ENCODE results near the gene WHRN. TPM values are rescaled to one million over a fixed set of nuclear protein-coding genes. Genes with fewer than 3 reads are reported as not detected.

The WHRN gene
- total RNA-seq, 2 donors from 2014 or later, result 2.6 to 8.2 TPM

DNA sequence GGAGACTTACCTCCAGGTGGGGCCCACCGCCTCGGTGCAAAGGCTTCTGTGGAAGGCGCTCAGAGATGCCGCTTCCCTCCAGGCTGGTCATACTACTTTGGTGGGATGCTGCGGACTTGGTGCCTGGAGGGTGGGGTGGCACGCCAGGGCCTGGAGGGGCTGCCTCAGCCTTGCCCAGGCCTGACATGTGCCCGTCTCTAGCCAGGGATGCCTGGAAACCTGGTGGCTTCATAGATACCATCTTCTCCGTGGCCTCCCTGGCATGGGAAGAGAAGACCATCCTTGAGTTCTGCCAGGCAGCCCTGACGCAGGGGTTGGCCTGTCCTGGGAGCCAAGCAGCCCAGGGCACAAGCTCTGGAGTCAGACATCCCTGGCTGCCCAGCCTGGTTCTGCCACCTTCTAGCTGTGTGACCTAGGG is 147.4 kb downstream of the WHRN start:
- DNase-seq (ENCODE audit: low spot score), result no peak
- H3K9me3 ChIP-seq, result no peaks in the 10 kb centered on the region
- H3K36me3 ChIP-seq, result peaks cover 83% of the 10 kb centered on the region
- H3K4me1 ChIP-seq, result no peaks in the 10 kb centered on the region
- H3K27ac ChIP-seq, result no peak overlapping the region
- no peaks in the 10 kb centered on the region for H3K27me3 ChIP-seq
- TF ChIP-seq, protein P1, sequence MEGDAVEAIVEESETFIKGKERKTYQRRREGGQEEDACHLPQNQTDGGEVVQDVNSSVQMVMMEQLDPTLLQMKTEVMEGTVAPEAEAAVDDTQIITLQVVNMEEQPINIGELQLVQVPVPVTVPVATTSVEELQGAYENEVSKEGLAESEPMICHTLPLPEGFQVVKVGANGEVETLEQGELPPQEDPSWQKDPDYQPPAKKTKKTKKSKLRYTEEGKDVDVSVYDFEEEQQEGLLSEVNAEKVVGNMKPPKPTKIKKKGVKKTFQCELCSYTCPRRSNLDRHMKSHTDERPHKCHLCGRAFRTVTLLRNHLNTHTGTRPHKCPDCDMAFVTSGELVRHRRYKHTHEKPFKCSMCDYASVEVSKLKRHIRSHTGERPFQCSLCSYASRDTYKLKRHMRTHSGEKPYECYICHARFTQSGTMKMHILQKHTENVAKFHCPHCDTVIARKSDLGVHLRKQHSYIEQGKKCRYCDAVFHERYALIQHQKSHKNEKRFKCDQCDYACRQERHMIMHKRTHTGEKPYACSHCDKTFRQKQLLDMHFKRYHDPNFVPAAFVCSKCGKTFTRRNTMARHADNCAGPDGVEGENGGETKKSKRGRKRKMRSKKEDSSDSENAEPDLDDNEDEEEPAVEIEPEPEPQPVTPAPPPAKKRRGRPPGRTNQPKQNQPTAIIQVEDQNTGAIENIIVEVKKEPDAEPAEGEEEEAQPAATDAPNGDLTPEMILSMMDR (IDR thresholded peaks at IDR 0.05), result no peak
- H3K4me3 ChIP-seq, result no peak overlapping the region

DNA sequence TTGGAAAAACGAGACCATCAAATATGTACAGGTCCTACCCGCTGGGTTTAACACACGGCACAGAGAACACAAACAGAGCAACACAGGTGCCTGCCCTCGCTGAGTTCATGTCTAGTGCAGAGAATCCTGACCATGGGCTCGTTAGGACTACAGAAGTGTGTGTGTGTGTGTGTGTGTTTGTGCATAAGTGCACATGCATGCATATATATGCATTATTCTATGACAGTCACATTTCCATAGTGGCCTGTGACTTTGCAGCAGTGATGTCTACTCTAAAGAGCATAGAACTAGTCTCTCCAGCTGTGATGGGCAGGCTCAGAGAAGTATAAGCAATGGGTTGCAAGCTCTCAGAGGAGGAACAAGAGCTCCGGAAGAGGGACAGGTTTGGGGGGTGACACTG is 147.9 kb downstream of the WHRN start:
- Histone ChIP-seq H3K9me3 (no peaks in the 10 kb centered on the region), H3K4me3 (no peak overlapping the region), H3K27ac (no peak overlapping the region), H3K27me3 (no peaks in the 10 kb centered on the region), H3K36me3 (peaks cover 79% of the 10 kb centered on the region), H3K4me1 (no peaks in the 10 kb centered on the region)
- no peak for DNase-seq (ENCODE audit: low spot score)
- TF ChIP-seq, protein P1 (IDR thresholded peaks at IDR 0.05), result no peak

DNA sequence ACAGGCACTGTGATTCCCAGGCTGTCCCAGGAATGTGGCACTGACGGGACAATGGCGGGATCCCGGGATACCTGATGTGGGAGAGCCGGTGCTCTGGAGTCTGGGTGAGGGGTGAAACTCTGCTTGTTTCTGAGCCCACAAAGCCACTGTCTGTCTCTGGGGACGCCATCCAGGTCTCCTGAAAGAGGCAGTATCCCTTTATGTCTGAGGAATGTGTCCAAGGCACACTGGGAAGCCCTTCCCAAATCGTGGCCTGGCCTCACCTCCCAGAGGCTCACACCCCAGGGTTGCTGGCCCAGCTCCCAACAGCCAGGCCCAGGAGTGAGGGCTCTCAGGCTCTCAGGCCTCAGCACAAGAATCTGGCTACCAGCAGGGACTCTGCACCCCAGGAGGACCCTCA is 148.5 kb downstream of the WHRN start:
- TF ChIP-seq, protein P1 (IDR thresholded peaks at IDR 0.05), result no peak
- Histone ChIP-seq H3K4me3 (no peak overlapping the region), H3K27ac (no peak overlapping the region), H3K36me3 (peaks cover 73% of the 10 kb centered on the region), H3K9me3 (no peaks in the 10 kb centered on the region), H3K27me3 (no peaks in the 10 kb centered on the region), H3K4me1 (no peaks in the 10 kb centered on the region)
- DNase-seq (ENCODE audit: low spot score), result no peak

DNA sequence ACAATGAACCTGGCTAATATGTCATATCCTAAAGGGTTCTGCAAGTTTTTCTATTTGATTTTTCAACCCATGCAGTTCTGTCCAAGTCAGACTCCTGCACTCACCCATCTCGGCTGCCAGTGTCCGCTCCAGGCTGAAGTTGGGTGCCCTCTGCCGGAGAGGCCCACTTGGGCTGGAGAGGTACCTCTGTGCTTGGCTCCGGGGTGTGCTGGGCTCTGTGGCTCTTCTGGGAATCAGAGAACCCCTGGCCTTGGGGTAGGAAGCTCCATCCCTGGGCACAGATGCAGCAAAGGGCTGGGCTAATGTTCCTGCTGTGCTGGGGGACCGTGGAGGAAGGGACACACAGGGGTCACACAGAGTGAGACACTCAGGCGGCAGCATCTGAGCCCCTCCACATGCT is 149.5 kb downstream of the WHRN start:
- no peaks in the 10 kb centered on the region for H3K27me3 ChIP-seq
- no peaks in the 10 kb centered on the region for H3K4me1 ChIP-seq
- H3K27ac ChIP-seq, result no peak overlapping the region
- no peaks in the 10 kb centered on the region for H3K9me3 ChIP-seq
- TF ChIP-seq, protein P1 (IDR thresholded peaks at IDR 0.05), result no peak
- H3K4me3 ChIP-seq, result no peak overlapping the region
- DNase-seq (ENCODE audit: low spot score), result no peak
- peaks cover 64% of the 10 kb centered on the region for H3K36me3 ChIP-seq

Other genes starting within 250 kb of the WHRN start
- not detected for gene ORM1, start 182.4 kb downstream of the WHRN start, total RNA-seq
- not detected for gene ORM2, start 175.6 kb downstream of the WHRN start, total RNA-seq
- 1 to 10 TPM; 3.1 to 7.8 TPM for gene AKNA, start 117.5 kb downstream of the WHRN start, total RNA-seq
- gene ATP6V1G1, start 82.3 kb upstream of the WHRN start, total RNA-seq, result 100 to 1,000 TPM; 141 to 153 TPM
- 1 to 10 TPM; 2.9 to 4.0 TPM for gene TMEM268, start 105.8 kb upstream of the WHRN start, total RNA-seq
- gene TEX53, start 152.3 kb upstream of the WHRN start, total RNA-seq, result not detected
- gene TEX48, start 176.7 kb upstream of the WHRN start, total RNA-seq, result not detected

Measured in right atrium auricular region (tissue), 2 donors.